Measurements from ENCODE around the gene NXF2B. TPM values are rescaled to one million over a fixed set of nuclear protein-coding genes. Genes with fewer than 3 reads are reported as not detected.

Gene NXF2B, protein sequence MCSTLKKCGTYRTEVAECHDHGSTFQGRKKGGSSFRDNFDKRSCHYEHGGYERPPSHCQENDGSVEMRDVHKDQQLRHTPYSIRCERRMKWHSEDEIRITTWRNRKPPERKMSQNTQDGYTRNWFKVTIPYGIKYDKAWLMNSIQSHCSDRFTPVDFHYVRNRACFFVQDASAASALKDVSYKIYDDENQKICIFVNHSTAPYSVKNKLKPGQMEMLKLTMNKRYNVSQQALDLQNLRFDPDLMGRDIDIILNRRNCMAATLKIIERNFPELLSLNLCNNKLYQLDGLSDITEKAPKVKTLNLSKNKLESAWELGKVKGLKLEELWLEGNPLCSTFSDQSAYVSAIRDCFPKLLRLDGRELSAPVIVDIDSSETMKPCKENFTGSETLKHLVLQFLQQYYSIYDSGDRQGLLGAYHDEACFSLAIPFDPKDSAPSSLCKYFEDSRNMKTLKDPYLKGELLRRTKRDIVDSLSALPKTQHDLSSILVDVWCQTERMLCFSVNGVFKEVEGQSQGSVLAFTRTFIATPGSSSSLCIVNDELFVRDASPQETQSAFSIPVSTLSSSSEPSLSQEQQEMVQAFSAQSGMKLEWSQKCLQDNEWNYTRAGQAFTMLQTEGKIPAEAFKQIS
- total RNA-seq, result not detected in 2 replicates

DNA sequence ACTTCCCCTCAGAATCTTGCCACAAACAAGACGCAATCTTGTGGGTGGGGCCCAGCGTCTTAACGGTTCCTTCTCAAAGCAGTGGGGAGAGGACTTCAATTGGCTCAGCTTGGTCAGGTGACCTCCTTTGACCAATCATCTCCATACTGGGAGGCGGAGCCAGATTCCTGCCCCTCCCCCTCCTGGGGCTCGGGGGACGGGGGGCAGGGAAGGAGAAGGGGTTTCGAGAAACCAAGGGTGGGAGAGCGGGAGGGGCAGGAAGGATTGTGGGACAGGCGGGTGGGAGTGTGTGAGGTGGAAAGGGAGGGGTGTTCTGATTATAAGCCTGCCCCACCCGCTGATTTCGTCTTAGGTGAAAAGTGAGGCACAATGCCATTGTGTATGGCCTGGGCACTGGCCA, at the start of gene NXF2B:
TSS of gene NXF2B (minus strand) at position 101 of the 400 bp plus-strand sequence. CDS start 59,972 bp downstream, outside the sequence.

DNA sequence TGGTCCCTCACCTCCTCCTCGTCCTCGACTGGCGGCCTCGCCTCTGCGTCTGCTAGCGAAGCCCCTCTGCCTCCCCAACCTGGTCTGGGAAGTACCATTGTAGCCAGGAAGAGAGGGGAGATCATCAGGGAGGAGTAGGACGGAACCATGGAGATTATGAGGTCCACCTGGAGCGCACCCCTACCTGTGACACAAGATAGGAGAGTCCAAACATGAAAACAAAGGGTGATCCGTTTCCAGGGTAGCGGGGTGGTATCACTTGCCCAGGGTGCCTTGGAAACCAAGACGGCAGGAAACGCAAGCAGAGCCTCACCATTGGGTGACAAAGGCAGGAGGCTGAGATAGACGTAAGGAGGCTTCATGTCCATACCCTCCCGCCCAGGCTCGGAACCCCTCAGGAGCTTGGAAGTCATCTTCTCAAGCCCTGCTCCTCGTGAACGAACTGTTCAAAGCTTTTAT, 32.0 kb upstream of the NXF2B start, which contains the start of gene TCP11X2:
TSS of gene TCP11X2 (minus strand) at position 51 of the 459 bp plus-strand sequence.

Other genes starting within 250 kb of the NXF2B start
- gene TCP11X1, start 224.7 kb downstream of the NXF2B start, total RNA-seq, result not detected in 2 replicates
- gene NXF2, start 192.8 kb downstream of the NXF2B start, total RNA-seq, result not detected in 2 replicates
- not detected in 2 replicates for gene TCP11X2, start 31.8 kb upstream of the NXF2B start, total RNA-seq
- 1.1 and 1.4 TPM in 2 replicates for gene TMSB15A, start 76.7 kb upstream of the NXF2B start, total RNA-seq
- gene ARMCX5, start 159.5 kb upstream of the NXF2B start, total RNA-seq, result 14.0 and 15.6 TPM in 2 replicates
- gene GPRASP1, start 211.5 kb upstream of the NXF2B start, total RNA-seq, result 1.4 and 1.8 TPM in 2 replicates

Data from subcutaneous preadipocyte (primary cell).